Erythroblast (primary cell): Measurements from ENCODE around the gene FAM83D.

Source experiments
- GATA1 ChIP-seq: IDR thresholded peaks from 2 replicates; pipeline ENCODE4 v1.6.1; 2011; ENCODE audit warnings: low read depth, mild to moderate bottlenecking, control low read depth, low read length, moderate library complexity
- POLR2A ChIP-seq: IDR thresholded peaks from 2 replicates; pipeline ENCODE4 v1.6.1; 2011; ENCODE audit warnings: mild to moderate bottlenecking, low read length

DNA sequence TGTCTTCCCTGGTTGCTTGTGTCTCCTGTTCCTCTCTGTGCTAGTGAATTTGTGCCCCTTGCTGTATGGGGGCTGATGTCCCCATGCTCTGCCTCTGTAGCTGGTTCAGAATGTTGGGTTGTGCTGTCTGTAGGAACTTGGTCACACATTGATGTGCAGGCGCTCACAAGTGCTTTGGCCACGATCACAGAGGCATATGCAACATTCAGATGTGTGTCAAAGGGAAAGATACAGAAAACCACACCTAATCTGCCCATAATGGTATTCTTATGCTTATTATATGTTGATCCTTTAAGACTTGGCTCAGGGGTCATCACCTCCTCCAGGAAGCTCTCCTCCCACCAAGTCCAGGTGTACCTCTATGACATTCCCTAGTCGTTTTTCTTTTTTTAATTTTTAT lies 18.8 kb downstream of the FAM83D start:
- no peak for TF ChIP-seq POLR2A
- no peak for TF ChIP-seq GATA1
